LHCN-M2 (cell line): ENCODE data around the gene DPH6. TPM values are rescaled to one million over a fixed set of nuclear protein-coding genes. Genes with fewer than 3 reads are reported as not detected.
"Not testable (repeated sequence)": the region's sequence is repeated elsewhere in the genome, so short reads cannot be mapped to it uniquely, and the experiment has no call there.

ENCODE experiments used
- DNase-seq: peaks from one replicate; pipeline ENCODE4 v3.0.0-alpha.2; 2012; ENCODE audit warnings: low read depth
- total RNA-seq: library from RNA; depleted of rRNA; stranded (reverse); fragments of >200 nt; gene quantifications from 2 replicates; pipeline ENCODE4 v1.2.3, GENCODE V29; 2014

DPH6 gene
- total RNA-seq, 1 experiment from 2014 or later = 9.7 TPM

DNA sequence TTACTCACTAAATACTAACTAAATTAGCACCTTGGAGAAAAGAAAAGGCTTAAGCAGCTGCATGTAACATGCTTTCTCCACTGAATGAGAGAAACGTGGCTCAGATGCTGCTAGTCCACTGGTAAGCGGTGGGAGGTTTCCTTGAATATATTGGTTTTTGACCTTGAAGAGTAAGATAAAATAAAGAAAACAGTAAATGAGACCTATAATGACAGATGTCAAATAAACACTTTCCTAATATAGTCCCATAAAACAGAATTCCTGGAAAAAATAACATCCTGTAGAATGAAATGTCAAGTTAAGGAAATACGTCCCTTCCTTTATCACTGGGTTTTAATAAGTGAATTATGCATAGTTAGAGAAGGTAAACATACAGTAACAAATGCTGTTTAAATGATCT, 215.0 kb downstream of the DPH6 start:
- no peak for DNase-seq

- DNase-seq = no peak
These were observed 215.8 kb downstream of the DPH6 start for GRCh38 chr15:35330048-35330695.

GRCh38 chr15:35329521-35329961, 216.4 kb downstream of the DPH6 start:
- DNase-seq = no peak

- not testable (repeated sequence) for DNase-seq
These were observed 217.1 kb downstream of the DPH6 start for GRCh38 chr15:35328836-35329235.

DNA sequence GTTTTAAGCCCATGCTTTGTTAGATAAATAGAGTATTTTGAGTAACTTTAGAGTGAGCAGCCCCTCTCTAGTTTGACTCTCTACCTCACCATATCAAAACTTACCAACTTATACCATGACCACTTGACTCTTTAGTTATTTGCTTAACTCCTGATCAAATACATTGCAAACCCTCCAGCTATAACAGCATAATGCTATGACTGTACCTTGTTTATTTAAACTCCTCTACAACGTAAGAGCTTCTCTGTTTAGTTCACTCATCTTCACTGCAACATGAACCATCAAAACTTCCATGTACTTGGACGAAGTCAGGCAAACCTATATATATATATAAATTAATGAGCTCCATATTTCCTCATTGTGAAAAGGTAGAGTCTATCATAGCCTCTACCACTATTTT, 218.2 kb downstream of the DPH6 start:
- no peak for DNase-seq

- no peak for DNase-seq
These were observed 220.5 kb downstream of the DPH6 start for GRCh38 chr15:35325374-35325941.

GRCh38 chr15:35323141-35323540, 222.8 kb downstream of the DPH6 start:
- no peak for DNase-seq

GRCh38 chr15:35321926-35322325, 224.0 kb downstream of the DPH6 start:
- DNase-seq = no peak

DNA sequence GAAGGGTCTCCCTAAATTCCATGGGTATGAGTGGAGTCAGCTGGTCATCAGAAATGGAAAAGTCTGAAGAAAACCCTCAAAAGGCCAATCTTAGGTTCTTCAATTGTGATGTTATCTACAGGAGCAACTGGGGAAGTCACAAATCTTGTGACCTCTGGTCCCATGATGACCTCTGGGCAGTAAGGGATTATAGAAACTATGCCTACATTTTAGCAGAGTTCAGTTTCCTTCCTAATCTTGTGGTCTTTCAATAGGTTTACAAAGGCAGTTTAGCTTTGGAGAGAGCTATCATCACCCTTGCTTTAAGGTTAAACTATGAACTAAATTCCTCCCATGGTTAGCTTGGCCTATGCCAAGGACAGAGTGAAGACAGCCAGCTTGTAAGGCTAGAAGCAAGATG, 225.1 kb downstream of the DPH6 start:
- no peak for DNase-seq
